ENCODE results near the gene CNTNAP2. TPM values are rescaled to one million over a fixed set of nuclear protein-coding genes. Genes with fewer than 3 reads are reported as not detected.

Gene CNTNAP2
- total RNA-seq, 2 donors from 2014 or later, result 3.5 to 4.0 TPM

GRCh38 chr7:147298611-147299043 is 1182.0 kb downstream of the CNTNAP2 start:
- intact Hi-C loops (cut with DNase I, micrococcal nuclease), result no loop called here
- DNase-seq, result no peak
- ATAC-seq, result no peak

DNA sequence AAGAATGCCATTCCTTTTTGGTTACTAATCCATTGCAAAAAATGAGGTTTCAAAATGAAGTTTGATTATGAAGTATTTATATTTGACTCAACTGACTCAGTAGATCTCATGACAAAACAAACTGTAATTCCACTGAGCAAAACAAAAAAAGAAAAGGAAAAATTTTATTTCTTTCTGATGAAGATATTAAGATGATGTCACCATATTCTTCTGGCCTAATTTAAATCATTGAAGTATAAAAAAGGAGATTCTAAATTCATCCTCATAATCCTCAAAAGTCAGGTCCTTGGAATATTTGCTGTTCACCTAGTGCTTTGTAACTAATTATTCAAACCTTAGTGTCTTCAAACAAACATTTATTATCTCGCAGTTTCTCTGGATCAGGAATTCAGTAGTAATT is 1183.7 kb downstream of the CNTNAP2 start:
- no peak for ATAC-seq
- DNase-seq, result no peak
- intact Hi-C loops (cut with DNase I, micrococcal nuclease), result no loop called here

DNA sequence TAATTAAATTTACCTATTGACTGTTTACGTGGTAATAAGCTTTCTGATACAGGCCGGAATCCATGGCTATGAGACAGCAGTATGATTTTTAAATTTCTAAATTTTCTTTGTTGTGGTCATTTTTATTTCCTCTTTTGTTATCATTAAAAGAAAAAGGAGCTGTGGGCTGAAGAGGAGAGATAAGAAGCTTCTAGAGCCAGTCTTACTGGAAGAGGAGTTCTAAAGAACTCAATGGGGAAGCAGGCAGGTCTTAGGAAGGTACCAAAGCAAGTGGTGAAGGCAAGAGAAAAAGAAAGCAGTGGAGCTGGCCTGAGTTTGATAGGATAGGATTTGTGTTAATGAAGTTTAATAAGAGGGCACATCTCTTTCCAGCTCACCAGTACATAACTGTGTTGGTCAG is 1187.8 kb downstream of the CNTNAP2 start:
- DNase-seq, result no peak

DNA sequence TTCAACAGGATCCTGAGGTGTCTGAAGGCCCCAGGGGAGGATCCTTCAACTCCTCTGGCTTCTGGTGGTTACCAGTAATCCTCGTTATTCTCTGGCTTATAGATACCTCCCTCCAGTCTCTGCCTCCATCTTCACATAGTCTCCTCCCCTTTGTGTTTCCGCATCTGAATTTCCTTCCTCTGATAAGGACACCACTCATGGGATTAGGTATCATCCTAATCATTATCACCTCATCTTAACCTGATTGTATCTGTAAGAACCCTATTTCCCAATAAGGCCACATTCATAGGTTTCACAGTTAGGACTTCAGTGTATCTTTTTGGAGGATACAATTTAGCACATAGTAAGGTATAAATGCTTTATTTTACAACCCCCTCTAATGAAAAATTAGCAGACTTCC is 1189.2 kb downstream of the CNTNAP2 start:
- ATAC-seq, result no peak
- DNase-seq, result no peak
- intact Hi-C loops (cut with DNase I, micrococcal nuclease), result no loop called here

More for the DNA sequence above, 1187.8 kb downstream of the CNTNAP2 start:
- intact Hi-C loops (cut with DNase I, micrococcal nuclease), result no loop called here
- ATAC-seq, result no peak

- DNase-seq (no peak), ATAC-seq (no peak)
These were observed 1191.9 kb downstream of the CNTNAP2 start for GRCh38 chr7:147308539-147308938.

GRCh38 chr7:147311336-147311735 is 1194.7 kb downstream of the CNTNAP2 start:
- DNase-seq (no peak), ATAC-seq (no peak)
- intact Hi-C loops (cut with DNase I, micrococcal nuclease), result no loop called here

More at GRCh38 chr7:147308539-147308938, 1191.9 kb downstream of the CNTNAP2 start:
- intact Hi-C loops (cut with DNase I, micrococcal nuclease), result no loop called here

GRCh38 chr7:147321504-147321903 is 1204.9 kb downstream of the CNTNAP2 start:
- ATAC-seq (no peak), DNase-seq (no peak)
- intact Hi-C loops (cut with DNase I, micrococcal nuclease), result no loop called here

- intact Hi-C loops (cut with DNase I, micrococcal nuclease), result no loop called here
- no peak for DNase-seq
- no peak for ATAC-seq
These were observed 1216.4 kb downstream of the CNTNAP2 start for GRCh38 chr7:147332988-147333387.

DNA sequence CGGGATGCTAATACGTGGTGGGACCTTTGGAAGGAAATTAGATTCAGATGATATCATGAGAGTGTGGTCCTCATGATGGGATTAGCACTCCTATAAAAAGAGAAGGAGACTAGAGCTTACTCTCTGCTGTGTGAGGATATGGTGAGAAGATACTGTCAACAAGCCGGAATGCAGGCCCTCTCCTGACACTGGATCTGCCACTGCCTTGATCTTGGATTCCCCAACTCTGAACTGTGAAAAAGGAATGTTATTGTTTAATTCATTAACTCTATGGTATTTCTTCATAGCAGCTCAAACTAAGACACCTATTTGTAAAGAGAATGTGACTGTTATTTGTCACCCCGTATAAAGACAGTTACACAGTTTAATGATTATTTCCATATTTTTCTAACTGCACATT is 1246.5 kb downstream of the CNTNAP2 start:
- intact Hi-C loops (cut with DNase I, micrococcal nuclease), result no loop called here
- ATAC-seq (no peak), DNase-seq (no peak)

DNA sequence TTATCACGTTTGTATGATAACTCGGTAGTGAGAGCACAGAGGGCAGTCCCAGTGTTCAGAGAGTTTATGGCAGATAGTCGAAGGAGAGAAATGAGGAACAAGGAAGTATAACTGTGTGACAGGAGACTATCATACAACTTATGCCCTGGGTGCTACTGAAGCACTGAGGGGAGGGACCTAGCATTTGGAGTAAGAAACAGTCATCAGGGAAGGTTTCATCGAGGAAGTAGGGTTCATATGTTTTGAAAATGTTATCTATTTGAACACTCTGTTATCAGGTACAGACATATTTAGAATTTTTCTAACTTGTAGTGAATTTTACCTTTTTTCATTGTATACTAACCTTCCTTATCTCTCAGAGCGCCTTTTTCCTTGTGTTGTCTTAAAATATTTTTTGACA is 1259.6 kb downstream of the CNTNAP2 start:
- ATAC-seq, result no peak
- intact Hi-C loops (cut with DNase I, micrococcal nuclease), result no loop called here
- no peak for DNase-seq

DNA sequence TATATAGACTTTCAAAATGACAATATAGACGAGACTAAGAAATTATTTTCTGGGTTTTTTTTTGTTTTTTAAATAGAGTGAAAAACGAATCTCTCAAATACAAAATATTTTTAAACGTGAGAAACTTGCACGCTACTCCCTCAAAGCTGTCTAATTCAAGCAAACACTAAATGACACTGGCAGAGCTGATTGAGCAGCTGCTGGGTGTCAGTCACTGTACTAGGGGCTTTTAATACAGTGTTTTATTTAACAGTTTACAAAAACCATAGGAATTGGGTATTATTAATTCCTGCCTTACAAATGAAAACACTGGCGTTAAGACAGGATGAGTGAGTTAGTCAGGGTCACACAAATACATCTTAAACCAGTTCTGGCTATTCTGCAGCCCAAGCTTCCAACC is 1264.3 kb downstream of the CNTNAP2 start:
- no peak for ATAC-seq
- intact Hi-C loops (cut with DNase I, micrococcal nuclease), result no loop called here

DNA sequence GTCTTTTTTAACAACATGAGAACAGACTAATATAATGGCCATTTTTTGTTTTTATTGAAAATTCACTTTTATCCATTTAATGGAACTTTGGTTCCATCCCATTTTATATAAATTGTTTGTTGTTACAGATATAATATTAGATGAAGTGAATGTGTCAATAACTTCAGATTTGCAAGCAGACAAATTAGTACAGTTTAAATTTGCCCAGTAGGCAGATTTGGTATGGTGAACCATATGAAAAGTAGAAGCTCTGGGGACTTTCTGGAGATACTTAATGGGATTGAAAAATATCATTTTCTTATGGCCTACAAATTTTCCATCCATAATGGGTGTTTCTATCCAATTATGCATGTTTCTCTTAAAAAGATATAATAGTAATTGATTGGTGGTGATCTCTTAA is 1277.7 kb downstream of the CNTNAP2 start:
- DNase-seq (no peak), ATAC-seq (no peak)
- intact Hi-C loops (cut with DNase I, micrococcal nuclease), result no loop called here

More for the DNA sequence above, 1264.3 kb downstream of the CNTNAP2 start:
- DNase-seq, result no peak

- intact Hi-C loops (cut with DNase I, micrococcal nuclease), result no loop called here
- ATAC-seq (no peak), DNase-seq (no peak)
These were observed 1283.7 kb downstream of the CNTNAP2 start for GRCh38 chr7:147400221-147400689.

- DNase-seq, result no peak
- intact Hi-C loops (cut with DNase I, micrococcal nuclease), result no loop called here
- no peak for ATAC-seq
These were observed 1284.3 kb downstream of the CNTNAP2 start for GRCh38 chr7:147400925-147401324.

DNA sequence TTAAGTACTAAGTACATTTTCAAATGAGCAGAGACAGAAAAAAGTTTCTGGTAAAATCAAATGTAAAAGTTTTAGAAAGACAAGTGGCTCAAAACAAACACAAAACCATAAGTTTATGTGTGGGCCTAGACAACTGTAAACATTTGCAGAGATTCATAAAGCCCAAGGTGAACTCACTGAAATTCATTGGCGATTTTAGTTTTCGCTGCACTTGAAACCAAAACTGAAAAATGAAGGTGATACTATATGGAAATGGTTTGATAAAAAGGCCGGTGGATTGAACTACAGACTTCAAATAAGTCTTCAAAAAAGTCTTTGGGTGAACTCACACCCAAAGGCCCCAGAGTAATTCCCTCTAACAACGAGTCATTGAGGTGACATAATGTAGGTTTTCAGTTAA is 1289.0 kb downstream of the CNTNAP2 start:
- no peak for DNase-seq
- ATAC-seq, result no peak
- intact Hi-C loops (cut with DNase I, micrococcal nuclease), result no loop called here

DNA sequence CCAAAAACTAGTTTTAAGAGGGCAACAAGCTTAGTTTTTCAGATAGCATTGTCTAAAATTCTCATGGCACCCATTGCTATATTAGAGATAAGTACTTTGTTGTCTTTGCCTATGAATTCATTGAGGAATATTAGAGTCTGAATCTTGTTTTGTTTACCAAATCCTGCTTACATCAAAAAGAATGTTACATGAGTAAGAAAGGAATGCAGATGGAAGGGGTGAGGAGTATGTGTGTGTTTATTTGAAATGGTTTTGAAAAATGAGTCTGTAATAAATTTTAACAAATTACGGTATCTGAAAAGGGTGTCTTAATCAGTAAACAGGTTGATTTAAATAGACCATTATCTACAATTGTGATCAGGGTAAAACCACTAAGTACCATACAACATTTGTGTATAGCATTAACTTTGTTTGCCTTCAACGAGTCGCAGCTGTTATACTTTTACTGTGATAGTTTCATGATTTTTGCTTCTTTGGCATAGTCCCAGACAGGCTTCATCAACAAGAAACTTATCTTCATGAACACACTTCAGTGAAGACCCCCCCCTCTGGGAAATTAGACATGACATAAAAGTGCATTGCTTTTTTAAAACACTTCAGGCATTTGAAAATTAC is 1290.0 kb downstream of the CNTNAP2 start:
- intact Hi-C loops (cut with DNase I, micrococcal nuclease), result no loop called here
- ATAC-seq (no peak), DNase-seq (no peak)

GRCh38 chr7:147411096-147411495 is 1294.5 kb downstream of the CNTNAP2 start:
- no peak for ATAC-seq
- no peak for DNase-seq
- intact Hi-C loops (cut with DNase I, micrococcal nuclease), result no loop called here

DNA sequence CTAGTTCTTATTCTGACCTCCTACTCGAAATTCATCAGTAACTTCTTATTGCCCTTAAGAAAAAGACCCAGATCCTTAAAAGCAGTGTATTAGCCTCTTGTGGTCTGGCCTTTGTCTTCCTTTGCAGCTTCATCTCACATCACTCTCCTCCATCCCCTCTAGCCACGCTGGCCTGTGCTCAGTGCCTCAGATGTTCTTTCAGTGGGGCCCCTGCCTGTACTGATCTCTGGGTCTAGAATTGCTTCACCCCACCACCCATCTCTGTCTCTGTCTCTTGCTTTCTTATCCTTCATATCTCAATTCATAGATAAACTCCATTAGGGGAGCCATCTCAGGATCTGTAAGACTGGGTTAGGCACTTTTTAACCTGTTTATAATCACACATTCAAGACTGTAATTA is 1295.5 kb downstream of the CNTNAP2 start:
- intact Hi-C loops (cut with DNase I, micrococcal nuclease), result no loop called here
- no peak for DNase-seq
- no peak for ATAC-seq

GRCh38 chr7:147412782-147413556 is 1296.4 kb downstream of the CNTNAP2 start:
- ATAC-seq, result no peak
- intact Hi-C loops (cut with DNase I, micrococcal nuclease), result no loop called here

DNA sequence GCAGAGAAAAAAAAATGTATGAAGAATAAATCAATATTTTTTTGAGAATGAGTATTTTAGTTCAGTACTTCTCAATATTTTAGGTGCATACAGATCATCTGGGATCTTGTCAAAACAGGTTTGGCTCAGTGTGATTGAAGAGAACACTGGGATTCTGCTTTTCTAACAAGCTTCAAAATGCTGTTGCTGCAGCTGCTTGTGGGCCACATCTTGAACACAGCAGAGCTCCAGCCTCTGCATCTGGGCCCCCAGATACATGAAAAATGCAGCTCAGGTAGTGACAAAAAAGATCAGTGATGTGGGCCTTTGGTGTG is 1296.9 kb downstream of the CNTNAP2 start:
- DNase-seq (no peak), ATAC-seq (no peak)
- intact Hi-C loops (cut with DNase I, micrococcal nuclease), result no loop called here

More at GRCh38 chr7:147412782-147413556, 1296.4 kb downstream of the CNTNAP2 start:
- DNase-seq, result no peak

- intact Hi-C loops (cut with DNase I, micrococcal nuclease), result no loop called here
- ATAC-seq, result no peak
- DNase-seq, result no peak
These were observed 1299.4 kb downstream of the CNTNAP2 start for GRCh38 chr7:147415991-147416390.

Measured in left colon (tissue), 2 donors.